GM21576 (cell line): Measurements from ENCODE around the gene SLFNL1.

Experiments
- ATAC-seq: cut with Tn5 transposase; IDR thresholded peaks from one replicate; pipeline ENCODE4 v1.9.1; 2021; ENCODE audit warnings: mild to moderate bottlenecking, moderate library complexity; ENCODE audit not compliant: unreplicated experiment

SLFNL1 gene

DNA sequence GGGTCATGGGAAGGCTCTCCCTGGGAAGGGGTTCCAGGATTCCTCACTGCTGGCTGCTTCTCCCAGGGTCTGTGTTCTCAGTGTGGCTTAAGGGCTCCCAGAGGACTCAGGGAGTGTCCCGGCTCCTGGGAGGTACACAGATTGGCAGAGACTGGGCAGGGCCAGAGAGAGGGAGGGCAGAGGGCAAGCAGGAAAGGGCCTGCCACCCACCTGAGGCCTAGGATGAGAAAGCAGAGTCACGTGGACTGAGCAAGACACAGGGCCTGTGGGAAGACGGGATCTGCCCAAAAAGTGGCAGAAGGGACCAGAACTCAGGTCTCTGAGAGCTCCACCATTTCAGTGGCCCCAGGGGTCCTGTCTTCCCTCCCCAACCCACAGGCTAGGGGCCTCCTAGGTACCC lies 871 bp downstream of the SLFNL1 start:
- no peak for ATAC-seq

DNA sequence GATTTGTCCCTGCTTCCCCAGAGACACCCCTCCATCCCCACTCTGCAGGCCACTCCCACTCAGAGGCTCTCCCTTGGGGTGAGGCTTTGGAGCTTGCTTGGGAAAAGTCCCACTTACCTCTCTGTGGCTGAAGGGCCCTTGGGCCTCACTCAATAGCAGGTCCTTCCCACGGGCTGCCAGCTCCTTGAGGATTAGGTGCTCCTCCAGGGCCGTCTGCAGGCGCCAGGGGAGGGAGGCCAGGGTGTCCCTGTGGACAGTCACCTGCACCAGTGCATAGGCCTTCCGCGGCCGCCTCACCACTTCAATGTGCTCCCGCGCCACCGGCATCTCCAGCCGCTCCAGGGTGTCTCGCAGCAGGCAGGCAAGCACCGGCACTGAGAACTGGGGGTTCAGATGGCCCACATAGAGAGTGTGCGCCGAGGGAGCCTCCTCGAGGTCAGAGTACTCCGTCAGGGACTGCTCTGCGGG lies 1.4 kb downstream of the SLFNL1 start:
- no peak for ATAC-seq

DNA sequence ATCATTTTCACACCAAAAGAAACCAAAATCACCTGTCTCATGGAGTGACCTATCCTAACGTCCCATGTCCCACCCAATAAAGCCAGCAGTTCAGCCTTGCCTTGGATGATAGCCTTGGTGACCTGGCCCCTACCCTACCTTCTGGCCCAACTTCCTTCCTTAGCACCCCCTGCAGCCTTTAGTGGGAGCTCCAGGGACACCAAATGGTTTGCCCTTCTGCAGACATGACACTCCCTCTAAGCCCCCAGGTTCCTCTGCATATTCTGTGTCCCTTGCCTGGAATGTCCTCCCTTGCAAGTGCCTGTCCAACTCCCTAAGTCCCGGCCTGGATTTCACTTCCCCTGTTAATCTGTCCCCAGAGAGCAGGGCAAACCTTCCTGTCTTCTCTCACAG lies 2.2 kb downstream of the SLFNL1 start:
- no peak for ATAC-seq

DNA sequence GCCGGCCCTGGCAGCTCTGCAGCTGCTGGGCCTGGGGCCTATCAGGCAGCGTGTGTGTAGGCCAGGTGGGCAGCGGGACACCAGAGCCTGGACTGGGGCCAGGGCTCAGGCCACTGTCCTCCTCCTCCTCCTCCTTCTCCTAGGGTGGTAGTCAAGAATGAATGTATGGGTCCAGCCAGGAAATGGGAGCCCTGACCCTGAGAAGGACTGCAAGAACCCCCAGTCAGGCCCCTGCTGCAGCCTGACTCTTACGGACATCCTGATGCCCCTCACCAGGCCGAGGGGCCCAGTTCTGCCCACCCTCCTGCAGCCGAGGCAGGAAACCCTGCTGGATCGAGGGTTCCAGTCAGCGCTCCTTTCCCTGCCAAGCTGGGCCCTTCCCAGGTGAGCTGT lies 3.5 kb downstream of the SLFNL1 start:
- ATAC-seq = no peak

DNA sequence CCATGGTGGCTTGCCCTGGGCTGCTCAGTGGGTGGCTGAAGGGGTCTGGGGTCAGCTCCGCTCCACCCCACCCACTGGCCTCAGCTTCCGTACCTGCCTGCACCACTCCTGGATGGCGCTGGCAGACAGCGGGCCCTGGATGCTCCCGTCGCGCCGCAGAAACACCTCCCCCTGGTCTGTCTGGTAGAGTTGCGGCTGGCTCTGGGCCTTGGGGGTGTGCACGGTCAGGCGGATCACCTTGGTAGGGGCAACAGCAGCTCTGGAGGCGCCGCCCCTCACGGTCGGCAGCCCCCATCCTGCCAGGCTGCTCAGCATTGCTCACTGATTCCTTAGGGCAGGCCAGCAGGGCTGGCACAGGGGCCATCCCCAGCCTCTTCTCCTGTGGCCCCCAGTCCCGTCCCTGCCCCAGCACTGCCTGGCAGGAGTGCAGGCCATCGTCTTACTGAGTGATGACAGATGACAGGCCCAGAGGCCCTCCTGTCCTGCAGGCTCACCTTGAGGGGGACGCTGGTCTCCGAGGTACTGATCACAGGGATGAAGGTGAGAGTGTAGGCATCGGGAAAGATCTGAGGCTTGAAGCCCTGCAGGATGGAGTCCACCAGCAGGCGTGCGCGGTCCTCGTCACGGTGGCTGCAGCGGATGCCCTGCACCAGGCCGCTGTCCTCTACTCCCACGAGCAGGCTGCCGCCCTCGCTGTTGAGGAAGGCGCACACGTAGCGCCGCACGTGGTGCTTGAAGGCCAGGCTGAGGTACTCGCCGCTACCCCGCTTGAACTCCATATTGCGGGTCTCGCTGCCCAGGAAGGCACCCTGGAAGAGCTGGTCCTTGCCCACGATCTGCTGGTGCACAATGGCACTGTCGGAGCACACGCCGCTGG lies 4.1 kb downstream of the SLFNL1 start:
- no peak for ATAC-seq

DNA sequence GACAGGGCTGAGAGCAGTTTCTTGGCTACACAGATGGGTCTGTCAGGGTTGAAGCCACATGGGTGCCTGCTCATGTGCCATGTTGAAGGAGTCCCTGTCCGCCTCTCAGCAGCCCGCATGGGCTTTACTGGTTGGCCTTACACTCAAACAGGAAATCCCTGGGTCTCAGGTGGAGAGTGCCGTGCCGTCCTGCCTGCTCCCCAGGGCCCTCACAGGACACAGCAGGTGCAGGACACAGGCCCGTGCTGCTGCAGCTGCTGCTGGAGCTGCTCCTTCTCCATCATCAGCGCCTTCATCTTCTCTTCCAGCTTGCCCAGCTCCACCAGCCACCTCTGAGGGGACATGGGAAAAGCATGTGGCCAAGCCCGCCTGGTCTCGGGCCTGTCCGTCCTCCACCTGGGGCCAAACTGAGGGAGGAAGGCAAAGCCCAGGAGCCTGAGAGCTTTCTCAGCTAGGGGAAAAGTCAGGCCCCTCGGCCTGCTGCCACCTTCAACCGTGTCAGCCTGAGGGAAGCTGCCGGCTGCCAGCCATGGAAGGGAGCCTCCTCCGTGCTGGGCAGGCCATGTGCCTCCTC lies 5.5 kb downstream of the SLFNL1 start:
- no peak for ATAC-seq

DNA sequence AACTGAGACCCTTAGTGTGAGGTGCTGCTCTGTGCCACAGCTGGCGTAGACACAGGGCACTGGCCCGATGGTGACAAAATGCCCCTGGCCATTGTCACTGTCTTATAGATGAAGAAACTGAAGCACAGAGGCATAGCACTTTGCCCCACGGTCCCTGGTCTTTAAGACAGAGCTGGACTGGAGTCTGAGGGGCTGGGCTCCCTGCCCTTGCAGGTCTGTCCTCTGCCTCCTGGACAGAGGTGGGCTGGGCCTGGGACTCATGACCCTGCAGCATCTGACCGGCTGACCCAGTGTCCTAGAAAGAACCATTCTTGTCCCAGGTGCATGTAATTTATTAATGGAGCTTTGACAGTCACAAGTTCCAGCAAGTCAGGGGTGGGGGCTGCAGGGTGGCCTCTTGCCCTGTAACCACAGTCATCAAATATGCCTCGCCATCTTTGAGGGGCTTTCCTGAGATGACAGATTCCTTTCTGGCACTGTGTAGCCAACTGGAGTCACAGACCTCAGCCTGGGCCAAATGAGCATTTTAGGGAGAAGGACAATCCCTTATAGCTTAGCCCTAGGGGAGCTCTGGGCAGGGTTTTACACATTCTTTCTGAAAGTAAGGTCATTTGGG lies 6.1 kb downstream of the SLFNL1 start:
- no peak for ATAC-seq

DNA sequence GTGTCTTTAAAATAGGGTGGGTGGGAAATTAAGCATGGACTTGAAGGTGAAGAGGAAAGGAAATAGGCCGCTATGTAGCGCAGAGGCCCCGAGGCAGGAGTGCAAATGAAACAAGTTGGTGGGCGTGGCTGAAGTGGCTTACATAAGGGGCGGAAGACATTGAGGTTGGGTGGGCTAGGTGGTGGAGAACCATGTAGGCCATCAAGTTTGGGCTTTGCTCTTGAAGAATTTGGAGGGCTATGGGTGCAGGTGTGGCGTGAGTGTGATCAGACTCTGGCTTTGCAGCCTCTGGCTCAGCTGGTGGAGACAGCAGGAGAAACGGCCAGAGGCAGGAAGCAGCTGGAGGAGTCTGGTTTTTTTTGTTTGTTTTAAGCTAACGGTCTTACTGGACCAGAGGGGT lies 6.7 kb downstream of the SLFNL1 start:
- ATAC-seq = no peak

DNA sequence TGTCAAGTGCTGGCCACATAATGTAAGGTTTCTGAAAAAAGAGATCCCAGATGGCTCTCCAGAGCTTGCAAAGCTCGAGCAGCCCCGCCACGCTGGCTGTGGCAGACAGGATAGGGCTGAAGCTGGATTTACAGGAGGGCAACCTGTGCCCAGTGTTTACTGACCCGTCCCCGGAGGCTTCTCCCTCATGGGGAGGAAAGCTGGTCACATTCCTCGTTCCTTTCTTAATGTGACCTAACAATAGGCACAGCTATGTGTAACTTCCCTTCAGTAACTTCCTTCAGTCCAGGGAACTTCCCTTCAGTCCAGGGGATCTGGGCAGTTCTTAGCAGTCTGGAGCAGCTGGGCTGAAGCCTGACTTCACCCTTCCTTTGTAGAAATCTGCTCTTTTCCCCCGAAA lies 7.7 kb downstream of the SLFNL1 start:
- ATAC-seq = no peak

DNA sequence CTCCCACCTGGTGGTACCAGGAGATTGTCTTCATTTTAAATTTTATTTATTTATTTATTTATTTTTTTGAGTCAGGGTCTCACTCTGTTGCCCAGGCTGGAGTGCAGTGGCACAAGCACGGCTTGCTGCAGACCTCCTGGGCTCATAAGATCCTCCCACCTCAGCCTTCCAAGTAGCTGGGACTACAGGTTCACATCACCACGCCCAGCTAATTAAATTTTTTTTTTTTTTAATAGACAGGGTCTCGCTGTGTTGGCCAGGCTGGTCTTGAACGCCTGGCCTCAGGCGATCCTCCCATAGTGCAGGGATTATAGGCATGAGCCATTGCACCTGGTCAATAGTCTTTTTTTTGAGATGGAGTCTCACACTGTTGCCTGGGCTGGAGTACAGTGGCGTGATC lies 8.5 kb downstream of the SLFNL1 start:
- ATAC-seq = no peak

DNA sequence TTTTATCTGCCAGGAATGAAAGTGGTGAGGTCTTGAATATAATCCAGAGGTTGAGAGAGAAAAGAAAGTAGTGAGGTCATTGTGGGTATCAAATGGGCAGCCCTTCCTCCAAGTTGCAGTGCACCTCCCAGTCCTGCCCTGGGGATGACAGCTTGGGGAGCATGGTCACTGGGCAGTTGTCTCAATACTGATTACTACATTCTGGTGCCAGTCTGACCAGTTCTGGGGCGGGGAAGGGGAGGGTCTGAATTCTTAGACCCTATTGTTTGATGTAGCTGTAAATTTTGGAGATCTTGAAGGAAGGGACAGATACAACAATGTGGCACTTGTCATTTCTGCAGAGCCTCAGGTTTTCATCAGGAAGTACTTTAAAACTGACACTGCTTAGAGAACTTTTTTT lies 11.2 kb downstream of the SLFNL1 start:
- ATAC-seq = no peak

DNA sequence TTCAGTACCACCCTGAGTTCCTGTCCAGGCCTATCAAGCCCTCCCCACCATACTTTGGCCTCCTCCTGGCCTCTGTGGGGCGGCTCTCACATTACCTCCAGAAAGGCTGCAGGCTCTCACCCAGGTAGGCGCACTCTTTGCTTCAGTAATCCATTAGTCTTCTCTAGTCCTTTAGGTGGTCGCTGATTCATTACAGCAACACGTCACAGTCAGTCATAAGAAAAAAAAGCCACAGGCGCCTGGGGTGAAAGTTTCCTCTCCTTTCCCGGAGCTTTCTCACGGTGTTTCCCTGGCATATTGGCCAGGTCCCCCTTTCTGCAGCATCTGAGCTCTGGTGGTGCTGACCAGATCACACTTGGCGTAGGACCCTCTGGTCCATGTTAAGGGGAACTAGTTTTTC lies 12.1 kb downstream of the SLFNL1 start:
- ATAC-seq = no peak

DNA sequence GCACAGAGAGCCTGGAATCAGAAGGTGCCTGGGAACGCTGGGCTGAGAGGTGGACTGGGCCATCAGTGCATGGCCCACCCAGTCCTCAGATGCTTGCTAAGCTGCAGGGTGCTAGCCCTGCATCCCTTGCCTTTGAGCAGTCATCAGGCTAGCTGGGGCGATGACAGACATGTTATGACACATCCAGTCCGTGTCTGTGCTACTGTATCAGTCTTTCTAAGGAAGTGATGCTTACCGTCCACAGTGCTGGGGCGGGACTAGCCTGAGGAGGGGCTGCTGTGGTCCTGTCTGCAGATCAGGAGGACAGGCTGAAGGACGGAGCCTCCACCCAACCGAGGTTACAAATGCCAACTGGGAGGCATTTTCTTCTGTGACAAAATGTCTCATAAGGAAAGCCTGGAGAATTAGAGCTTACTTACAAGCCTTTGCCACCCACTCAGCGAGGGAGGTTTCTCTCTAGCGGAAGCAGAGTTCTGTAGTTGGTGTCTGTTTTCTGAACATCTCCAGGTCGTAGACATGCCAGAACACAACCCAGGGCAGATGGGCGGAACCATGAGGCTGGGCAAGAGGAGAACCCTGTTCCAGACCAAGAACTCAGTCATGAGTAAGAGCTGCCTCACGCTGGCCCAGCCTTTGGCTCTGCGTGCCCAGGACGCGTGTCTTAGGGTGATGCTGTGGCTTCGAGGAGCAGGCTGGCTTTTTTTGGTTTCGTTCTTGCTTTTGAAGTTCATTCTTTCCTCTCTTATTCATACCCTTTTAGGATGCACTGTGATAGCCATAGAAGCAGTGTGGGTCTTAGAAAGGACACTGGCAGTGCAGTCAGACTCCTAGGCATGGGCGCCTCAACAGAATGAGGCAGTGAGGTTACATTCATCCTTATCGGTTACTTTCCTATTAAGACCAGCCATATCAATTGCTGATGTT lies 14.3 kb downstream of the SLFNL1 start:
- no peak for ATAC-seq

DNA sequence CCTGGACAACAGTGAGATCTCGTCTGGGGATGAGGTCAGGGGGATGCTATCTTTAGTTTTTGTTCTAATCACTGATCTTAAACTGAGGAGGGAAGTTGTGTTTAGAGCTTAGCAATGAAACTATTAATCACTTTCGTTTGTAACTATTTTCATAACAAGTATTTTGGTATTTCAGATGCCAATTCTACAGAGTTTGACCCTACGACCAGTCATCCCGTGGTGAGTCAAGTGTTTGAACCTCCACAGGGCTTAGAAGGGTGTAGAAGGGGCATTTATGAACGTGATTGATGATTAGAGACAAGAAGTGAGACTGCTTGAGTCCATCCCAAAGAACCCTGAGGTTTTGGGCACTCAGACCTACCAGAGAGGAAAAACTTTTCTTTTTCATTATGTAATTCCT lies 15.6 kb downstream of the SLFNL1 start:
- ATAC-seq = no peak

DNA sequence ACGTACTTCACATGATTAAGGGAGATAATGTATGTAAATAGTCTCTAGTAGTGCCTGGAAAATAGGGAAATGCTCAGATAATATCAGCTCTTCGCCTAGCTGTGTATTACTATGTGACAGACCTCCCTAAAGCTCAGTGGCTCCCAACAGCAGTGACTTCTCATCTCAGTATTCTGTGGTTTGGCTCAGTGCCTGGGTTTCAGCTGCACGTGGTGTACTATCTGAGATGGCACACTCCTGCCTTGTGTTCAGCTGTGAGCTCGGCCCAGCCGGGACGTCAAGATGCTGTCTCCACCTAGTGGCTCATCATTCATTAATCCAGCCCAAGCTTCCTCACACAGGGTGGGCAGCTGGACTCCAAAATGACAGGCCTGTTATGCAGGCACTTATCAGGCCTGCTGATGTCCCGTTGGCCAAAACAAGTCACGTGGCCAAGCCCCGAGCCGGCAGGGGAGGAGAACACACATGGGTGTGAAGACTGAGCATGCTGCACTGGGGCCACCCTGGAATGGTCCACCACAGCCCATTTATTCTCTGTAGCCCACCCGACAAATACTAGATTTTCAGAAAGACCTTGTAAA lies 17.8 kb downstream of the SLFNL1 start:
- ATAC-seq = peak; percentile 95

DNA sequence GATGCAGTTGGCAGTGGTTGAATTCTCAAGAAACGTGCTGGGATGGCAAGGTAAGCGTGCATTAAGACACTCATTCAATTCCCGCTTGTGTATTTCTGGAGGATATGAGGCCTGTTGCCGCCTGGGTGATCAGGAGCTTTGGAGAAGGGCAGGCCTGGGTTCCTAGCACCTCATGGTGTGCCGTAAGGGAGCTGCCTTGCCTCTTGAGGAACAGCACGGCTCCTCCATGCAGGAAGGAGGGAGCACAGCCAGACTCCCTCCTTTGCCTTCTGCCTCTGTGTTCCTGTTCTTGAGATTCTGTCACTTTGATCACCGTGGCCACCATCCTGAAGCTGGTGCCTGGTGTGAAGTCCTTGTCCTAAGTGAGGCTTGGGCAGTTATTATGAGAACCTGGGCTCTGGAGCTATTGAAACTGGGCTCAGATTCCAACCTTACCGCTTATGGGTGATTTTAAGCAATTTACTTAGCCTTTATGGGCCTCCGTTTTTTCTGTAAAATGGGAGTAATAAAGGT lies 18.3 kb downstream of the SLFNL1 start:
- ATAC-seq = no peak

DNA sequence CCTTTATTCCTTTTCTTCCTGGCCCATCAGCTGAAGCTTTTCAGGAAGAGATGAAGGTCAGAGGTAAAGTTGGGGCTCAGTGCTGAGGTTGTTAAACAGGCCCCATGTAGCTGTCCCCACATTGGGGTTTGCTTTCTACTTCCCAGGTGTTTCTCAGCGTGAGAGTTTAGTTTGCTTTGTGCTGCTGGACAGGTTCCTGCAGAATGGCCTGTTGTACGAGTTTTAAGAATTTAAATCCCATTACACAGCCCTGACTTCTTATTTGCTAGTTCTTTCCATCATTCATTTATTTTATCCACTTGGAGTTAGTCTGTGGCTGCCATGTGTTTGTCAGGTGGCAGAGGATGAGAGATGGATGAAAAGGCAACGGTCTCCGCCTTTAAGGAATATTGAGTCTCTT lies 22.9 kb downstream of the SLFNL1 start:
- no peak for ATAC-seq

DNA sequence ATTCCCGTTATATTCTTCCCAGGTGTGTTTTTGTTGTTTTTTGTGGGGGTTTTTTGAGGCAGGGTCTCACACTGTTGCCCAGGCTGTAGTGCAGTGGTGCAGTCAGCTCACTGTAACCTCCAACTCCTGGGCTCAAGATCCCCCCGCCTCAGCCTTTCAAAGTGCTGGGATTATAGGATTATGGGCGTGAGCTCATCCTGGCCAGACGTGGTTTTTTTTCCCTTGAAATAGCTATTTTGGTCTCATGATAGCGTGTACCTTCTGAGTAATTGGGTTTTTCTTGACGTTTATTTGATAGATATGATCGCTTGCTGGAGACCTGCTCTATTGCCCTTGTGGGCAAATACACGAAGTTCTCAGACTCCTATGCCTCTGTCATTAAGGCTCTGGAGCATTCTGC lies 24.4 kb downstream of the SLFNL1 start:
- ATAC-seq = no peak

DNA sequence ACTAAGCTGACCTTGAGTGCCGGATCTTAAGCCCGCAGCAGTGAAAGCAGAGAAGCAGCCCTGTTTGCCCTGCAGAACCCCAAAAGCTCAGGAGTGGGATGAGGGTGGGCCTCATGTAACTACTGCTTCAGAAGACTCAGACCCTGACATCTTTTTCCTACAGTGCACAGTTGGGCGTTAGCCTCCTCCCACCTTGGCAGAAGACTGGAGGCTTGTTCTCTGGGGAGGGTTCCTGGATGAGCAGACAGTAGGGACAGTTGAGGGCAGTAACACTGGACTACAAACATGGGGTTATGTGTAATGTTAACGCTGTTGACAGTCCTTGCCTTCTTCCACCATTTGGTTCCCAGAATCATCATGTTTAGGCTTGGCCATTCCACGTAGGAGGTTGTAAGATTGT lies 32.5 kb downstream of the SLFNL1 start:
- ATAC-seq = no peak

DNA sequence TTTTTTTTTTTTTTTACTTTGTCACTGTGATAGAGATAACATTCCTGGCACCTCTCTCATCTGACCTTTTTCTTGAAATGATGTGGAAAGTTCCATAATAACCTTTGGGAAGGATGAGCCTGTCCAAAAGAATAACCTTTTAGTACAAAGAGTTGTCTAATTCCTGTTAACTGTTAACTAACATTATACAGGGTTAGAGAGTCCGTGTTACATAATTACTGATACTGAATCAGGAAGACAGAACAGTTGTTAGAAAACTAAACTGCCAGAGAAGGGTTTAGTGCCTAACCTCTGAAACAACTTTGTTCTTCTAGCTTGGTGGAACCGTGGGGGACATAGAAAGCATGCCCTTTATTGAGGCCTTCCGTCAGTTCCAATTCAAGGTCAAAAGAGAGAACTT lies 33.2 kb downstream of the SLFNL1 start:
- no peak for ATAC-seq
